ENCODE data around the gene NADSYN1.

GRCh38 chr11:71527576-71528210 is 74.7 kb downstream of the NADSYN1 start:
- TF ChIP-seq POLR2AphosphoS5 (IDR thresholded peaks at IDR 0.05) (no peak), POLR2A (IDR thresholded peaks at IDR 0.05) (no peak), CTCF (IDR thresholded peaks at IDR 0.05) (no peak)

All from stomach (tissue), 4 donors.